GM19372 (cell line): ENCODE measurements around the gene TFDP3.

Experiments used
- ATAC-seq: cut with Tn5 transposase; IDR thresholded peaks from one replicate; pipeline ENCODE4 v1.9.1; 2021; ENCODE audit warnings: mild to moderate bottlenecking, low read depth, moderate library complexity; ENCODE audit not compliant: unreplicated experiment

Gene TFDP3

DNA sequence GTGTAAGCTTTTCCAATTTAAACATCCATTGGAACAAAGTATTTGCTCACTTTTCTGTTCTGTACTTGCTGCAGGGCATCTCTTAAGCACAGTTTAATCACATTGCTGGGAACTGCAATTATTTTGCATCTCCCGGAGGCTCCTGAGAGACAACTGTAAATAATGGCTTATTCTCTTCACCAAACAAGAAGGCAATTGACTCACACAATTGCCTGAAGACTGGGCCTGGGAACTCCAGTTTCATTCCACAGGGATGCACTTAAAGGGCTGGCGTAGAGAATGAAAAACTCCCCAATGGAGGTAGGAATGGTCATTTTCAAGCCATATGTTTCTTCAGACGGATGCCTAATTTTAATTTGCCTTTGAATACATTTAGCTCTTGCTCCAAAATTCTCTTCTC, 29.5 kb downstream of the TFDP3 start:
- no peak for ATAC-seq

DNA sequence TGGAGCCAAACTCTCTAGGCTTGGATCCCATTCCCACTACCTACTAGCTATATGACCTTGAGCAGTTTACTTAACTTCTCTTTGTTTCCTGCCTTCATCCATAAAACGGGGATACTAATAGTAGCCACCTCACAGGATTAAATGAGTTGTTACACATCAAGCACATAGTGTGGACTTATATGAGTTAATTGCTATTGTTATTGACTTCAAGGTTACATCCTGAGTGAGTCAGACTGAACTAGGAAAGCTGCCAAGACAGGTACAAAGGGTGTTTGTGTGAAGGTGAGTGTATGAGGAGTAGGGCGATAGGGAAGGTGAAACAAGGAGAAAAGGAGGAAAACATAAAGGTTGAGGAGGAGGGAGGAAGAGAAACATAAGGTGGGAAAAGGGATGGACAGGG, 32.2 kb downstream of the TFDP3 start:
- ATAC-seq: no peak

DNA sequence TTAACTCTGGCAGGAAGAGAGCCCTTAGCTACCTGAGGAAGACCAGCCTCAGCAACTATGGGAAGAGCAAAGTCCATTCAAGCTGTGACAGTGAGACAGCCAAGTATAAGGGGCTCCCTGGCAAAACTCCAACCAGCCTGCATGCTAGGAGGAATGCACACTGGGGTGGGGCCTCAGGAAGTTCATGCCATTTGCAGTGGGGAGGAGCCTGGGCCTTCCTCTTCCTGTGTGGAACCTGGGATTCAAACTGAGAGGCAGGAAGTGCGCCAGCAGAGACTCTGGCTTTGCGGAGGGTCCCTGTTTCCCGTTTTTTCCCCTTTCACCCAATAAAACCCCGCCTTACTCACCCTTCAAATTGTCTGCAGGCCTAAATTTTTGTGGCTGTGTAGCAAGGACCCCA, 33.0 kb downstream of the TFDP3 start:
- no peak for ATAC-seq

DNA sequence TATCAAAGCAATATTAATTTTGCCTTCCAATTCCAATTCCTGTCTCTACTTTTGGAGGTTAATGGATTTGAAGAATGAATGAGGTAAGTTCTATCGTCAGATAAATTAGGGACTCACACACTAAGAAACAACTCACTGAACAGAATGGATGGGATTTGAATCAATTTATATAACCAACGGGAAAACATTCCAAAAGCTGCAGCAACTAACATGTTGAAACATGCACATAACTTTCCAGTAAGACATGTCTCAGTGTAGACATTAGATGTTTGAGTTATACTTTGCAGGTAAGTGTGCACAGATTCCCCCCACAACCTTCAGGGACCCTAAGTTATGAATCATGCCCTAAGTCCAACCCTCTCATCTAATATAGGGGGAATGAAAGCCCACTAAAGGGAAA, 34.3 kb downstream of the TFDP3 start:
- ATAC-seq: no peak

DNA sequence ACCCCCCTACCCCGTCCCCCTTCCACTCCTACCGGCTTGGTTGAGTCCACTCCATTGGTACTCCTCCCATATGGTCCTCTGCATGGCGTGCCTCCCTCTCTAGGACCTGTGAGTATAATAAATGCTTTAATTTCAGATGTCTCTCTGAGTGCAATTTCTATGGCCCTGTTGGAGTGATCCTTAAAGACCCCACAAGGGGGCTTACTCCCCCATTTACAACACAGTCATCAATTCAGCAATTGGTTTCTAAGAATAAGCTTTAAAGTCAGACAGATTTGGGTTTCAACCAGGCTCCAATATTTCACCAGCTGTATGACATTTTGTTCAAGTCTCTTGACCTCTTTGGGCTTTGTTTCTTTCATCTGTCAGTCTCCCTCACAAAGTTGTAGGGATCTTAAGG, 38.7 kb downstream of the TFDP3 start:
- ATAC-seq: no peak

DNA sequence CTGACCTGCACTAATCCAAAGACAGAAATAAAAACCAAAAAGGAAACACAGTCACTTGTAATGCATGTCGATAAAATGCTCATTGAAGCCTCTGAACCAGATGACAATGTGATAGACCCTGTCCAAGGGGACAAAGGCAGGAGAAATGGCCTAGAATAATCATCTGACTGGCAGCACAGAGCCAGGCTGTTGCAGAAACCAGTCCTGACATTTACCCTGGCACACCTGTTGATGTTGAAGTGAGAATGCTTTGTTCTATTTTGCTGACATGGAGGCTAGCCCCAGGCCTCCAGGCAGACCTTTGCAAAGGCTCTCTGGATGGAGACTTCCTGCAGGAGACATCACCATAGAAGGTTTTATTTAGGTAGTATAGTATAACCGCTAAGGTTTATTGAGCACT, 41.0 kb downstream of the TFDP3 start:
- ATAC-seq: no peak

DNA sequence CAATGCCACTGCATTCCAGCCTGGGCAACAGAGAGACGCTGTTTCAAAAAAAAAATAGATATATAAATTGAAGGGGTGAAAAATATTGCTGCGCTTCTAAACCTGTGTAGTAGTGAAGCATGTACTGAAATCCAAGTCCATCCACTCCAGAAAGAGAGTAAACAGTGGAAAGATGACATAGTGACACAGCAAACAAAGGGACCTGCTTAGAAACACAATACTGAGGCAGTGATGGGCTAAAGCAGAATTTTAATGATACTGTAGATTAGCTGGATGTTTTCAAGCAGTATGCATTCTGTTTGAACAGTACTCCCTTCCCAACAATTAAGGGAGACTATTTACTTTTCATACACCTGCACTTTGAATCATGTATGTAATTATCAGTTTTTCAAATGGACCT, 42.5 kb downstream of the TFDP3 start:
- no peak for ATAC-seq

DNA sequence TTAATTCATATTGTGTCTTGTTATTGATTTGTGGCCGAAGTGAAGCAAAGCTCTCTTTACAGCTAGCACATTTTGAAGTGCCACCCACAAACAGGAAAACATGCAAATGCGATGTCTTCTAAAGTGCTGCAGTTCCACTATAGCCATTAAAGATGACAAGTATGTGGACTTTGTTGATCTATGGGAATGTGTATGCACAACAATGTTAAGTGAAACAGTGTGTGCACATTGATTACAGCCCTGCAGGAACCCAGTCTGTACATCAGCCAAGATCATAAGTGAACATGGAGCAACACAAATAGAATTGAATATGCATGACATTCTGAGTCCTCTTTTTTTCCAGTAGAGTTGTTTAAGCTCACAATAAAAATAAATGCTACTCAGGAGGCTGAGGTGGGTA, 43.0 kb downstream of the TFDP3 start:
- ATAC-seq: no peak

DNA sequence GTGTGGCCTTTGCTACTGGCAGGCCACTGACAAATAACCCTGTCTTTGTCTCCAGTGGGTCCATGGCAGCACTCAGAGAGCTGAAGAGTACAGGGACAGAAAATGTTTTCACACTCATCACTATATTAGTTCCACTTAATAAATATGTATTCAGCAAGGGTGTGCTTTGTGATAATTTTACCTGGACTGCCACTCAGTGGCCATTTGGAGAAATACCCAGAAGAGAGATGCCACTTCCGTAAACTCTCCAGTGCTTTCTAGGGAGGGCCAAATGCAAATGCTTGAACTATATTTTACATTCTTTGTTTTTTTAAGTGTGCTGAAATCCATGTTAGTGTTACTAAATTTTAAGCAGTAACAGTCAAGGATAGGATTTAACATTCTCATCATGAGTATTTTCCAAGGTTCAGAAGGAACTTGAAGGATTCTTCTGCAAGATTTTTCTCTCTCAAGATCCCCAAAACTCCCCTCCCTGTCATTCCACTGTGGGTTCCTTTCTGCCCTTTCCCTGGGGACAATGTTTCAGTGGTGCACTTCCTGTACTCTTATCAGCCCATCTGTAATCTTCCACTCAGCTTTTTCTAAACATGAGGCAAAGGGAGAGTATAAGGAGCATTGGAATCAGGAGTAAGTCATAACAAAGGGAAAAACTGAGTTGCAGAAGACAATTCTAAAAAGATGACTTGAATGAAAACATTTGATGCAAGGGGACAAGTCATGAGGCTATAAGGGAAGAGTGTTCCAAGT, 46.0 kb downstream of the TFDP3 start:
- ATAC-seq: no peak
